GM12873 (cell line): ENCODE data around the gene GPR179.

ENCODE experiments used
- TF ChIP-seq, protein P1 (sequence below): IDR thresholded peaks from 2 replicates; pipeline ENCODE4 v1.5.1; 2012; ENCODE audit warnings: low read depth, mild to moderate bottlenecking, moderate library complexity, low read length, control low read depth; ENCODE audit not compliant: insufficient read depth; ENCODE audit errors: missing control alignments

The GPR179 gene

DNA sequence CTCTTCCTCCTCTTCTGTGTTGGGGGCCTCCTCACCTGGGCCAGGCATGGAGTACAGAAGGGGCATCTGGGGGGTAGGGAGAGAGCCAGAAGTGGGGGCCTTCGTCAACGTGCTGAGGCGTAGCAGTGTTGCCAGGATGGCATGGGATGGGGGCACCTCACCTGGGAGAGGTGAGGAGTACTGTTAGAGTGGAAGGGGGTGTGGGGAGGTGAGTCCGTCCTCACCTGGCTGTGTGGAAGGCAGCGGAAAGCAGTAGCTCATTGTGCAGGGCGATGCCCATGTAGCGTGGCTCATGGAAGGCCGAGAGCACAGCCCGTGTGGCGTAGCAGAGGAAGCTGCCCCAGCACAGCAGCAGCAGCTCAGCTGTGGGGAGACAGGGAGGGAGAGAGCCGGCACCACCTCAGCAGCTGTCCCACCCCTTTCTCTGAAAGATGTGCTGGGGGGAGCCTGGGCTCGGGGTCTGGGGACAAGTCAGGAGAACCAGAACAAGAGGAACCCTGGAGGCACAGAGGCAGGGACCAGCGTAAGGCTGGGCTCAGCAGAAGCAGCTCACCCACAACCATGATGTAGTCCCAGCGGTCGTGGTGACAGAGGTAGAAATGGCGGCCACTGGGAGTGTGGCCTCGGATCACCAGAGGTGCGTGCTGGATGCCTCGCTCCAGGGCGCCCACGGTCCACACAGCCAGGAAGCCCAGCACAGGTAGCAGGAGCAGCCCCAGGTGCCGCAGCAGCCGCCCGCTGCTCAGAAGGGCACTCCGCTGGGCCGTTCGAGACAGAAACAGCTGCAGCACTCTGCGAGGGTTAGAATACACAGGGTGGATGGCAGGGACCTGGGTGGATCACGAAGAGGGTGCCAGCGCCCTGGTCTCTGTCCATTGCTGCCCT lies 9.0 kb downstream of the GPR179 start:
- TF ChIP-seq, protein P1, sequence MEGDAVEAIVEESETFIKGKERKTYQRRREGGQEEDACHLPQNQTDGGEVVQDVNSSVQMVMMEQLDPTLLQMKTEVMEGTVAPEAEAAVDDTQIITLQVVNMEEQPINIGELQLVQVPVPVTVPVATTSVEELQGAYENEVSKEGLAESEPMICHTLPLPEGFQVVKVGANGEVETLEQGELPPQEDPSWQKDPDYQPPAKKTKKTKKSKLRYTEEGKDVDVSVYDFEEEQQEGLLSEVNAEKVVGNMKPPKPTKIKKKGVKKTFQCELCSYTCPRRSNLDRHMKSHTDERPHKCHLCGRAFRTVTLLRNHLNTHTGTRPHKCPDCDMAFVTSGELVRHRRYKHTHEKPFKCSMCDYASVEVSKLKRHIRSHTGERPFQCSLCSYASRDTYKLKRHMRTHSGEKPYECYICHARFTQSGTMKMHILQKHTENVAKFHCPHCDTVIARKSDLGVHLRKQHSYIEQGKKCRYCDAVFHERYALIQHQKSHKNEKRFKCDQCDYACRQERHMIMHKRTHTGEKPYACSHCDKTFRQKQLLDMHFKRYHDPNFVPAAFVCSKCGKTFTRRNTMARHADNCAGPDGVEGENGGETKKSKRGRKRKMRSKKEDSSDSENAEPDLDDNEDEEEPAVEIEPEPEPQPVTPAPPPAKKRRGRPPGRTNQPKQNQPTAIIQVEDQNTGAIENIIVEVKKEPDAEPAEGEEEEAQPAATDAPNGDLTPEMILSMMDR, result no peak

DNA sequence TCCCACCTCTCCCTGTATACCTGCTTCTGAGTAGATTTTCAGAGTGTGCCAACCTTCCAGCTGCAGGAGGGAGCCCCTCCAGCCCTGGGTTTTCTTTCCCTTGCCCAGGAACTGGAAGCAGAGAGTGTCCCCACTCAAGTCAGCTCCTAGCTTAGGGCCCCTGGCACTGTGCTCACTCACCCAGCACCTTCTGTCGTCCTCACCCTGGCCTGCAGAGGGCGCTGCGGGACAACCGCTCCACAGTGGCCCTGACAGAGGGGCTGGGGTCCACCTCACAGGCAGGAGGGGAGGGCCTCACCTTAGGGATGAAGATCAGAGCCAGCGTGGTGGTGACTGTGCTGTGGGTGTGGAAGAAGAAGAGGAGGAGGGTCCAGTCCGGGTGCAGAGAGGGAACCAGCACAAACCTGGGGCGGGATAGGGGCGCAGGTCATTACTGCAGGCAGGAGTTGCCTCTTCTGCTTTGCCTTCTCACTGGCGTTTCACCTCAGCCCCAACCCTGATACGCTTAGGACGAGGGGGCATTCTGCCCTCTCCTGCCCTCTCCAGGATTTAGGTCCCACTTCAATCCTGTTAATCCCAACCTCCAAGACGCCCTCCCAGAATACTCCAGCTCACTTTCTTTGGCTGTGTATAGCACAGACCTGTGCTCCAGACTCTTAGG lies 10.0 kb downstream of the GPR179 start:
- TF ChIP-seq, protein P1, result peak; percentile 81

DNA sequence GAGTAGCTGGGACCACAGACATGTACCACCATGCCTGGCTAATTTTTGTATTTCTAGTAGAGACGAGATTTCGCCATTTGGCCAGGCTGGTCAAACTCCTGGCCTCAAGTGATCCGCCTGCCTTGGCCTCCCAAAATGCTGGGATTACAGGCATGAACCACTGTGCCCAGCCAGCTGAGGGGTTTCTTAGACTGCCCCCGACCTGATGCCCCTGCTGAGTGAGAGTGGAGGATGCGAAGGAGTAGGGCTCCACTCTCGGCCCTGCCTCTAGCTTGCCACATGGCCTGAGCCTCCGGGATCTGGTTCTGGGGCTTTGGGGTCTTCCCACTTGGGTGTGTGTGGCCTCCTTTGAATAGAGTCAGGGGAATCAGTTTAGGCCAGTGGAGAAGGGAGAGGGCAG lies 11.0 kb downstream of the GPR179 start:
- TF ChIP-seq, protein P1, result no peak

DNA sequence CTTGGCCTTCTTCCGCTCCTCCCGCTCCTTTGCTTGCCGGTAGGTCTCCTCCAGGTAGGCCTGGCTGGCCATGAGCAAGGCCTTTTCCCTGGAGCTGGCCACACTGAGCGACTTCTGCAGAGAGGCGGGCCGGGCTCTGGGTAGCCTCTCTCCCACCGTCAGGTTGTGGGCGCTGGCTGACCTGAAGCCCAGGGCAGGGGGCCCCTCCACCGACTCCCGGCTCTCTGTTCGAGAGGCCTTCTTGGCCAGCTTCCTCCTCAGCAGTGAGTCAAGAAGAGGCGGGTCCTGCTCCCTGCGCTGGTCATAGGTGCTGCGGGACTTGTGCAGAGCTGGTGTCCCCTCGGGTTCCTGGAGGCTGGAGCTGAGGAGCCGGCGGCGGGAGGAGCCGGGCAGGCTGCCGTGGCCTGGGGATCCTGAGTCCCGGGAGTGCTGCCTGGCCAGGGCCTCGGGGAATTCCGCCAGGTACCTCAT lies 12.8 kb downstream of the GPR179 start:
- TF ChIP-seq, protein P1, result no peak

DNA sequence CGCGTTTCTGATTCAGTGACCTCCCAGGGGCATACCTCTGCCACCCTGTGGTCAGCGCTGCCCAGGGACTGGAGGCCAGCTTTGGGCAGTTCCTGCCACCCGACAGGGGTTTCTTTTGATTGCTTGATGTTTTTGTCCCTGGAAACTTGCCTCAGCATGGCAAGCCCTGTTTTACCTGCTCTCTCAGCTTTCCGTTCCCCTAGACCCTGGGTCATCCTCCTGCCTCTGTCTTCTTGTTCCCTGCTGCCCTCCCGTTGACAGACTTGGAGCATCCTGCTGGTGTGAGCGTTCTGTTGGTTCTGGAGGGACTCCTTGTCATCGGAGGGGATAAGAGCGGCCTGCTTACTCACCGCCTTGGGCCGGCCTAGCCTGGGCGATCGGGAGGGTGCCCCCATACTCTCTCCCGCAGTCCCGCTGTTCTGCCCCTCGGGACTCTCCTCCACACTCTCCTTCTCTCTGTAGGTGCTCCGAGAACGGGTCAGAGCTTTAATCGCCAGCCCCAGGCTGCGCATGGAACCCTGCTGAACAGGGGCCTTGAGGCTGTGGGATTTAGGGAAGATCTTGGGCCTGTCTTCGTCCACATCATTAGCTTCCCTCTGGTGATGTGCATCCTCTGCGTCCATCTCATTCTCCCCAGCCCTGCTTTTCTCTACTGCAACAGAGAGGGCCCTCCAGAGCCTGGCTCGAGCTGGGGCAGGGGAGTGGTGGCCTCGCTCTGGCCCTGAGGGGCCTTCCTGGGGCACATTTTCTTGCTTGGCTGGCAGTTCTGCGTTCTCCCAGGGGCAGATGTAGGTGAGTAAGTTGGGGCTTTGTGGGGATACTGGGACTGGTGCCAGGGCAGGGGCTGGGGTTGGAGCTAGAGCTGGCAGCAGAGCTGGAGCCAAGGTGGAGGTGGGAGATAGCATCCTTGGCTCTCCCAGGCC lies 13.7 kb downstream of the GPR179 start:
- TF ChIP-seq, protein P1, result no peak

DNA sequence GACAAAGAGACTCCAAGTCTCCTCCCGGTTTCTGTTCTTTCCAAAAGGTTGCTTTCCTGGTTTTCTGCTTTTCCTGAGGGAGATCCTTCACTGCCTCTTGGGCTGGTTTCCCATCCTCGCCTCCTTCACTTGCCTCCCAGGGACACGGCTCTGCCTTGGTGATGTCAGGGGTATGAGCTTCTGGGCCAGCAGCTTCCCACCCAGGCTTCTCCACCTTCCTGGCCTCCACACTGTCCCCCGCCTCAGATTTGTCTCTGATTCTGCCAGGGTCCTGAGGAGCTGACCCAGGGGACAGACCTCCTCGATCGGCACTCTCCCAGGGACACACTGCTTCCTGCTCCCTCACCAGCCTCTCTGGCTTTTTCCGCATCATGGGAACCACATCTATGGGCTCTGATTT lies 14.5 kb downstream of the GPR179 start:
- TF ChIP-seq, protein P1, result no peak
